Heart left ventricle (tissue), 16 donors: Measurements from ENCODE around the gene MCHR1. TPM values are rescaled to one million over a fixed set of nuclear protein-coding genes. Genes with fewer than 3 reads are reported as not detected.
"Not testable (repeated sequence)": the region's sequence is repeated elsewhere in the genome, so short reads cannot be mapped to it uniquely, and the experiment has no call there.

Experiments
- ATAC-seq, 4 donors: fragments of 200-7000 bp; cut with Tn5 transposase; one replicate each; pipeline ENCODE4 v1.9.1; 2020 to 2022; ENCODE audit warnings: moderate library complexity in 4 of 4, mild to moderate bottlenecking in 3 of 4, moderate number of reproducible peaks in 1 of 4
- DNase-seq, 5 donors: peaks; one replicate each; pipeline ENCODE4 v3.0.0-alpha.2; 2020
- H3K27ac ChIP-seq, 12 donors: fragments of 200-600 bp; sonication (generic) in 4 of 12; one replicate each; pipeline versions ENCODE4 v1.5.0 to v1.8.0; 2016 to 2022; ENCODE audit warnings: mild to moderate bottlenecking in 2 of 12
- H3K27me3 ChIP-seq, 9 donors: fragments of 200-600 bp; sonication (generic) in 2 of 9; one replicate each; pipeline versions ENCODE4 v1.5.1 to v1.8.0; 2016 to 2022; ENCODE audit warnings: mild to moderate bottlenecking in 3 of 9
- H3K36me3 ChIP-seq, 9 donors: fragments of 200-600 bp; sonication (generic) in 2 of 9; one replicate each; pipeline versions ENCODE4 v1.5.0 to v1.8.0; 2018 to 2022; ENCODE audit warnings: mild to moderate bottlenecking in 2 of 9
- H3K4me1 ChIP-seq, 12 donors: fragments of 200-600 bp; sonication (generic) in 4 of 12; one replicate each; pipeline versions ENCODE4 v1.5.0 to v1.8.0; 2016 to 2022; ENCODE audit warnings: mild to moderate bottlenecking in 3 of 12
- H3K4me3 ChIP-seq, 12 donors: fragments of 200-600 bp; sonication (generic) in 4 of 12; one replicate each; pipeline versions ENCODE4 v1.5.0 to v1.8.0; 2017 to 2022; ENCODE audit warnings: mild to moderate bottlenecking in 9 of 12, moderate library complexity in 4 of 12
- H3K9me3 ChIP-seq, 12 donors: fragments of 200-600 bp; sonication (generic) in 4 of 12; one replicate each; pipeline versions ENCODE4 v1.5.0 to v1.8.0; 2016 to 2022; ENCODE audit warnings: mild to moderate bottlenecking in 1 of 12
- POLR2A ChIP-seq, 2 donors: fragments of 450-650 bp; IDR thresholded peaks; one replicate each; pipeline ENCODE4 v1.6.1; 2017; ENCODE audit warnings: antibody characterized with exemption in 2 of 2, mild to moderate bottlenecking in 2 of 2, moderate library complexity in 2 of 2
- WGBS, 4 donors: extraction: QIAGEN DNeasy Blood & Tissue Kit in 2 of 4; methylation state at CpG; one replicate each; pipeline versions ENCODE4 v1.1.5 to v1.1.7; 2013 to 2018; 5-methylcytosine and 5-hydroxymethylcytosine counted together
- intact Hi-C, 10 donors: fragments of 100-400 bp; cut with DNase I; formaldehyde crosslinking; loops; one replicate each; pipeline versions ENCODE4 v1.11.1 to v1.14.2; 2022
- polyA plus RNA-seq, 2 donors: library from polyadenylated mRNA; stranded (reverse); fragments of 200-250 nt; gene quantifications; one replicate each; pipeline ENCODE4 v1.2.3, GENCODE V29; 2013
- total RNA-seq, 9 donors: library from RNA; depleted of rRNA in 2 of 9; stranded (reverse); fragments of >200 nt in 2 of 9; fragmentation: NEBNext Ultra II Directional in 3 of 9; extraction: Animal tissue kit (Norgen Biotek cat#: 25700) in 3 of 9; gene quantifications; one replicate each; pipeline versions ENCODE4 v1.1.0 to v1.2.4, GENCODE V29; 2016 to 2023
- TF ChIP-seq, protein P1 (sequence below), 12 donors: fragments of 200-600 bp; sonication (generic) in 4 of 12; IDR thresholded peaks; one replicate each; pipeline versions ENCODE4 v1.5.0 to v1.8.0; 2018 to 2022; ENCODE audit warnings: antibody characterized with exemption in 12 of 12, mild to moderate bottlenecking in 5 of 12
- donor health status: ischemic (EF 13 %, LVEDD 7.1; RV severe dilation, severe dysfunction).
- donor health status: healthy with polysubstance abuse.
- donor health status: DM: no; HTN: yes; CAD: no.
- donor health status: DM: no; HTN: no; CAD: no.
- donor health status: ischemic (EF 25% LVEDD 6.9; RV normal size, moderate dysfunction).
- donor health status: ischemic (EF 25% LVEDD 5.7; RV mildly dilated, moderate dysfunction).
- donor health status: healthy.
- donor health status: DM: yes; HTN: yes; CAD: no.
- donor health status: ischemic (EF 35%, LVEDD 5.7; RV mildly dilated, moderate dysfunction).
- donor health status: nonischemic (EF 11% LVEDD 7.7; RV severe dilation, severe dysfunction).
- donor health status: DM: yes; HTN: yes; CAD: no.
- donor health status: PGD.
- donor health status: ischemic (EF 29% LVEDD 5.4; RV normal size, mild dysfunction).
- donor health status: nonischemic (EF 23%, LVEDD 6.1; RV moderate dilation, normal function).

MCHR1 gene
- total and polyA plus RNA-seq, 11 donors, result 0.09 to 0.96 (median 0.35) TPM; not detected in 4

- Histone ChIP-seq H3K9me3 (peaks cover 0 to 8% (median 0%) of the 10 kb centered on the region in 12 donors), H3K27me3 (no peaks in the 10 kb centered on the region), H3K27ac (no peak overlapping the region)
Measured at GRCh38 chr22:40671796-40672360, 7.4 kb upstream of the MCHR1 start.

DNA sequence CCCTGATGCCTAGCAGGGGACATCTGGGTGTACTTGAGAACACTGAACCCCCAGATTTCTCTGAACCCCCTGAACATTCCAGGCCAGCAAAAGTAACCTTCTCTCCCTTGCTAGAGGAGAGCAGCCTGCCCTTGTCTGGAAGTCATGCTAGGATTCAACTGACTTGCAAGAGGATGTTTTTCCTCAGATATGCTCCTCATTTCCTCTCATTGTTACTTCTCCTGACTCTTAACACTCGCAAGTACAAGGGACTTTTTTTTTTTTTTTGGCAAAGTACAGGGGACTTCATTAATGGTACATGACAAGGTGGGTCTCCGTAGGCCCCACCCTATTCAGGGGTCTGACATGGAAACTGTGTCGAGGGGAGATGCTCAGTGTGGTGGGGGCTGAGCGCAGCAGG, 6.3 kb upstream of the MCHR1 start:
- Histone ChIP-seq H3K36me3 (no peaks in the 10 kb centered on the region), H3K9me3 (peaks cover 0 to 8% (median 0%) of the 10 kb centered on the region in 12 donors), H3K27ac (peak overlapping the region in 7 of 12 donors; percentile 9 to 71 (median 51)), H3K4me3 (no peak overlapping the region), H3K27me3 (no peaks in the 10 kb centered on the region), H3K4me1 (peaks cover 0 to 15% (median 0%) of the 10 kb centered on the region in 12 donors)
- DNase-seq (no peak), ATAC-seq (peak in 1 of 4 donors; percentile 55)
- 67 to 75% (median 70%) methylated on average over 4 of the region's 4 CpGs for WGBS, 4 donors
- intact Hi-C loops, result no loop called here
- no peak for TF ChIP-seq POLR2A (IDR thresholded peaks at IDR 0.05)
- TF ChIP-seq, protein P1, sequence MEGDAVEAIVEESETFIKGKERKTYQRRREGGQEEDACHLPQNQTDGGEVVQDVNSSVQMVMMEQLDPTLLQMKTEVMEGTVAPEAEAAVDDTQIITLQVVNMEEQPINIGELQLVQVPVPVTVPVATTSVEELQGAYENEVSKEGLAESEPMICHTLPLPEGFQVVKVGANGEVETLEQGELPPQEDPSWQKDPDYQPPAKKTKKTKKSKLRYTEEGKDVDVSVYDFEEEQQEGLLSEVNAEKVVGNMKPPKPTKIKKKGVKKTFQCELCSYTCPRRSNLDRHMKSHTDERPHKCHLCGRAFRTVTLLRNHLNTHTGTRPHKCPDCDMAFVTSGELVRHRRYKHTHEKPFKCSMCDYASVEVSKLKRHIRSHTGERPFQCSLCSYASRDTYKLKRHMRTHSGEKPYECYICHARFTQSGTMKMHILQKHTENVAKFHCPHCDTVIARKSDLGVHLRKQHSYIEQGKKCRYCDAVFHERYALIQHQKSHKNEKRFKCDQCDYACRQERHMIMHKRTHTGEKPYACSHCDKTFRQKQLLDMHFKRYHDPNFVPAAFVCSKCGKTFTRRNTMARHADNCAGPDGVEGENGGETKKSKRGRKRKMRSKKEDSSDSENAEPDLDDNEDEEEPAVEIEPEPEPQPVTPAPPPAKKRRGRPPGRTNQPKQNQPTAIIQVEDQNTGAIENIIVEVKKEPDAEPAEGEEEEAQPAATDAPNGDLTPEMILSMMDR (IDR thresholded peaks at IDR 0.05), result no peak

More at GRCh38 chr22:40671796-40672360, 7.4 kb upstream of the MCHR1 start:
- intact Hi-C loops, result no loop called here
- DNase-seq (no peak), ATAC-seq (no peak)
- WGBS, 4 donors, result 96 to 98% (median 97%) methylated on average over 7 of the region's 7 CpGs
- no peak overlapping the region for H3K4me3 ChIP-seq
- H3K36me3 ChIP-seq, result no peaks in the 10 kb centered on the region
- TF ChIP-seq, protein P1 (IDR thresholded peaks at IDR 0.05), result no peak
- TF ChIP-seq POLR2A (IDR thresholded peaks at IDR 0.05), result no peak
- peaks cover 0 to 20% (median 6%) of the 10 kb centered on the region in 12 donors for H3K4me1 ChIP-seq

GRCh38 chr22:40674274-40674673, 5.0 kb upstream of the MCHR1 start:
- no peak for DNase-seq
- intact Hi-C loops, result no loop called here
- Histone ChIP-seq H3K4me3 (no peak overlapping the region), H3K27me3 (peaks cover 0 to 5% (median 0%) of the 10 kb centered on the region in 9 donors), H3K36me3 (no peaks in the 10 kb centered on the region), H3K4me1 (peaks cover 0 to 23% (median 8%) of the 10 kb centered on the region in 12 donors), H3K27ac (no peak overlapping the region), H3K9me3 (peaks cover 0 to 1% (median 0%) of the 10 kb centered on the region in 12 donors)
- no peak for TF ChIP-seq POLR2A (IDR thresholded peaks at IDR 0.05)
- TF ChIP-seq, protein P1 (IDR thresholded peaks at IDR 0.05), result no peak
- WGBS, 4 donors, result 77 to 82% (median 78%) methylated on average over 4 of the region's 4 CpGs
- peak in 1 of 4 donors; percentile 18 for ATAC-seq

DNA sequence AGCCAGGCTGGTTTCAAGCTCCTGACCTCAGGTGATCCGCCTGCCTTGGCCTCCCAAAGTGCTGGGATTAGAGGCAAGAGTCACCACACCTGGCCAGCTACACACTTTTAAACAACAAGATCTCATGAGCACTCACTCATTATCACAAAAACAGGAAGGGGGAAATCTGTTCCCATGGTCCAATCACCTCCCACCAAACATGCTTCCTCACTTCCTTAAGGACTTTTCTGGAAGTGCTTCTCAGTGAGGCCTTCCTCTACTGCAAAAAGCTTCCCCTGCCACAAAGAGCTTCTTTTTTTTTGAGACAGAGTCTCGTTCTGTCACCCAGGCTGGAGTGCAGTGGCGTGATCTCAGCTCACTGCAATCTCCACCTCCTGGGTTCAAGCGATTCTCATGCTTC, 3.1 kb upstream of the MCHR1 start:
- DNase-seq, H3K9me3 ChIP-seq, ATAC-seq, H3K4me3 ChIP-seq, intact Hi-C loops, H3K36me3 ChIP-seq, H3K27ac ChIP-seq, H3K27me3 ChIP-seq: not testable (repeated sequence)
- peaks cover 0 to 32% (median 15%) of the 10 kb centered on the region in 12 donors for H3K4me1 ChIP-seq
- 87 to 89% (median 88%) methylated on average over 4 of the region's 4 CpGs for WGBS, 4 donors

- H3K27me3 ChIP-seq, result peaks cover 0 to 7% (median 0%) of the 10 kb centered on the region in 9 donors
- DNase-seq, result no peak
- WGBS, 4 donors, result 97 to 98% (median 98%) methylated on average over 3 of the region's 3 CpGs
- no peak overlapping the region for H3K4me3 ChIP-seq
- H3K9me3 ChIP-seq, result no peaks in the 10 kb centered on the region
- H3K4me1 ChIP-seq, result peaks cover 0 to 32% (median 15%) of the 10 kb centered on the region in 12 donors
- intact Hi-C loops, result no loop called here
- H3K27ac ChIP-seq, result no peak overlapping the region
- no peak for ATAC-seq
- no peaks in the 10 kb centered on the region for H3K36me3 ChIP-seq
- TF ChIP-seq POLR2A (IDR thresholded peaks at IDR 0.05), result no peak
- TF ChIP-seq, protein P1 (IDR thresholded peaks at IDR 0.05), result no peak
Measured at GRCh38 chr22:40676644-40677043, 2.6 kb upstream of the MCHR1 start.
